Measurements from ENCODE around the gene PRKD1.

DNA sequence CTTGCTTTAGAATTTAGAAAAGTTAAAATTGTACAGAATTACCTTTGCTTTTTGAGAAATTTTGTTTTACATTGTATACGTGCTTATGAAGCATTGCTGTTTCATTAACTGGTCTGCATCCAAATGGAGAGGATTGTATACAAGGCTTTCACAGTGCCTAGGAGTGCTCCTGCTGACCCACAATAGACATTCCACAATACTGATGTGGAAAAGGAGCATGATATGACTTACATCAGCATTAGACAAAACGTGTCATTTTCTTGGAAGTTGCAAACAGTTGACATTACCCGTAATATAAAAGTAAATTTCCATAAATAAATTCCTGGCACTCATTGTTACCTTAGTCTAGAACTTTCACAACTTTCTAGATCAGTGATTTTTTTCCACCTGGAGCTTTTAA is 1.9 kb downstream of the PRKD1 start:
- TF ChIP-seq, protein P1, sequence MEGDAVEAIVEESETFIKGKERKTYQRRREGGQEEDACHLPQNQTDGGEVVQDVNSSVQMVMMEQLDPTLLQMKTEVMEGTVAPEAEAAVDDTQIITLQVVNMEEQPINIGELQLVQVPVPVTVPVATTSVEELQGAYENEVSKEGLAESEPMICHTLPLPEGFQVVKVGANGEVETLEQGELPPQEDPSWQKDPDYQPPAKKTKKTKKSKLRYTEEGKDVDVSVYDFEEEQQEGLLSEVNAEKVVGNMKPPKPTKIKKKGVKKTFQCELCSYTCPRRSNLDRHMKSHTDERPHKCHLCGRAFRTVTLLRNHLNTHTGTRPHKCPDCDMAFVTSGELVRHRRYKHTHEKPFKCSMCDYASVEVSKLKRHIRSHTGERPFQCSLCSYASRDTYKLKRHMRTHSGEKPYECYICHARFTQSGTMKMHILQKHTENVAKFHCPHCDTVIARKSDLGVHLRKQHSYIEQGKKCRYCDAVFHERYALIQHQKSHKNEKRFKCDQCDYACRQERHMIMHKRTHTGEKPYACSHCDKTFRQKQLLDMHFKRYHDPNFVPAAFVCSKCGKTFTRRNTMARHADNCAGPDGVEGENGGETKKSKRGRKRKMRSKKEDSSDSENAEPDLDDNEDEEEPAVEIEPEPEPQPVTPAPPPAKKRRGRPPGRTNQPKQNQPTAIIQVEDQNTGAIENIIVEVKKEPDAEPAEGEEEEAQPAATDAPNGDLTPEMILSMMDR (IDR thresholded peaks at IDR 0.05) = no peak
- no peak for TF ChIP-seq POLR2A (IDR thresholded peaks at IDR 0.05)
